GM20000 (cell line): ENCODE results near the gene IQSEC2.

Source experiments
- DNase-seq: peaks from one replicate; pipeline ENCODE4 v3.0.0; 2012; ENCODE audit warnings: low spot score
- TF ChIP-seq, protein P1 (sequence below): IDR thresholded peaks from 2 replicates; pipeline ENCODE4 v1.5.1; 2012; ENCODE audit warnings: mild to moderate bottlenecking, control low read depth; ENCODE audit errors: extremely low read depth, missing control alignments

Gene IQSEC2

DNA sequence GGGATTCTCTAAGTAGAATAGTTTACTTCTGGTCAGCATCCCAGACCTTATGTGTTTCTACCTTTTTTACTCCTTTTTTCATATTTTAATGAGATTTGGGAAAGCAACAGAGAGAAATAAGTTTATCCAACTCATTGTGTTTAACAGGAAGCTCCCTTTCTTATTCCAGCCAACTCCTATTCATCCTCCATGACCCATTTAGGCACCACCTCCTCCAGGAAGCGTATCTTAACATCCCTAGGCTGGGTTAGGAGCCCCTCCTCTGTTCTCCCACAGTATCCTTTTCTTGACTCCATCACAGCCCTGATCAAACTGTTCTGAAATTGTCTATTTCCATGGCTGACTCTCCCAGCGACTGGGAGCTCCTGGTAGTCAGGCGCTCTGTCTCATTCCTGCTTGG, 18.8 kb upstream of the IQSEC2 start:
- DNase-seq = no peak
- TF ChIP-seq, protein P1, sequence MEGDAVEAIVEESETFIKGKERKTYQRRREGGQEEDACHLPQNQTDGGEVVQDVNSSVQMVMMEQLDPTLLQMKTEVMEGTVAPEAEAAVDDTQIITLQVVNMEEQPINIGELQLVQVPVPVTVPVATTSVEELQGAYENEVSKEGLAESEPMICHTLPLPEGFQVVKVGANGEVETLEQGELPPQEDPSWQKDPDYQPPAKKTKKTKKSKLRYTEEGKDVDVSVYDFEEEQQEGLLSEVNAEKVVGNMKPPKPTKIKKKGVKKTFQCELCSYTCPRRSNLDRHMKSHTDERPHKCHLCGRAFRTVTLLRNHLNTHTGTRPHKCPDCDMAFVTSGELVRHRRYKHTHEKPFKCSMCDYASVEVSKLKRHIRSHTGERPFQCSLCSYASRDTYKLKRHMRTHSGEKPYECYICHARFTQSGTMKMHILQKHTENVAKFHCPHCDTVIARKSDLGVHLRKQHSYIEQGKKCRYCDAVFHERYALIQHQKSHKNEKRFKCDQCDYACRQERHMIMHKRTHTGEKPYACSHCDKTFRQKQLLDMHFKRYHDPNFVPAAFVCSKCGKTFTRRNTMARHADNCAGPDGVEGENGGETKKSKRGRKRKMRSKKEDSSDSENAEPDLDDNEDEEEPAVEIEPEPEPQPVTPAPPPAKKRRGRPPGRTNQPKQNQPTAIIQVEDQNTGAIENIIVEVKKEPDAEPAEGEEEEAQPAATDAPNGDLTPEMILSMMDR = no peak

DNA sequence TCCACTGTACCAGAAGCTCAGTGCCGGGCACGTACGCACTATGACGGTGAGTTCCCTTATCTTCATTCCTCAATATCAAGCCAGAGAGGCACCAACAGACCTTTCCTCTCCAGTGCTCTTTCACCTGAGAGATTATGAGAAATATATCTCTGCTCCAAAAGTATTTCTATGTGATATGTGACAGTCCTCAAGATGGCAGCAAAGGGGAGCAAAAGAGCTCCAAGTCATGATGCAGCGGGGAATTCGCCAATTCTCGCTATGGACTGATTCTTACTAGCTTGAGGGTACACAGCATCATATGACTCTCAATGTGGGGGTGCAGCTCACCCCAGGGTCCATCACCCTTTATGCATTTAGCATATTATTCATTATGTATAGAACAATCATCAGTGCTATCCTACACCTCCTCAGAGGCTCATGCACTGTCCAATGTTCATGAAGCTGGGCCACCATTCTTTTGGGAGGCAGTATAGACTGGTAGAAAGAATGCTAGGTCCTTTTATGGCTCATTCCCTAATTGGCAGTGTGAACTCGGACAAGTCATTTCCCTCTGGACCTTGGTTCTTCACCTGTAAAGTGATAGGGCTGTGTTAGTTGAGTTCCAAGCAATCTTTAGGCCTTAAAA, 12.8 kb upstream of the IQSEC2 start:
- DNase-seq = no peak
- TF ChIP-seq, protein P1 = no peak

- TF ChIP-seq, protein P1 = no peak
- no peak for DNase-seq
These were observed 10.2 kb upstream of the IQSEC2 start for GRCh38 chrX:53291596-53291995.

DNA sequence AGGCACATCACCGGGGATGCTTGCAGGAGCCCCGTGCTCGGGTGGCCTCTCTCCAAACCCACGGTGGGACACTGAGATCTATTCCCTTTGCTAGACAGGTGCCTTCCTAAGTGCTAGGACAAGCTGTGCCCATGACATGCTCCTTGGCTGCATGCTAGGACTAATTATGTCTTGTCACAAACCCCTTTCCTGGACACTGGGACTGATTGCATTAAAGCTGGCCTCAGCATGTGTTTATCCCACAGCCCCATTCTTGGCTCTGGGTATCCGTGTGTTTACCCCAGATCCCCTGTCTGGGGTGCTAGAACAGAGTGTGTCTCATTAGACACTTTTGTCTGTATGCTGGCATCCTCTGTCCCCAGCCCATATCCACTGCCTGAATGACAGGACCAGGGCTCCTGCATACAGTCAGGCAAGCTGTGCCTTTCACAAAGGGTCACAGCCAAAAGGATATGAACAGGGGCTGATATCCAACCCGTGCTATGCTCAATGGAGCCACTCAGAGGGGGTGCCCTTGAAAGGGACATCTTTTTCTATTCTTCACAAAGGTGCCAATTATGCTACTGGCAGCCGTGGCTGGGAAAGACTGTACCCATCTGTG, 9.2 kb upstream of the IQSEC2 start:
- no peak for DNase-seq
- TF ChIP-seq, protein P1 = no peak

- DNase-seq = no peak
These were observed 6.8 kb upstream of the IQSEC2 start for GRCh38 chrX:53288189-53288588.

GRCh38 chrX:53287493-53288138, 6.2 kb upstream of the IQSEC2 start:
- DNase-seq = no peak
- TF ChIP-seq, protein P1 = no peak

More at GRCh38 chrX:53288189-53288588, 6.8 kb upstream of the IQSEC2 start:
- TF ChIP-seq, protein P1 = no peak

DNA sequence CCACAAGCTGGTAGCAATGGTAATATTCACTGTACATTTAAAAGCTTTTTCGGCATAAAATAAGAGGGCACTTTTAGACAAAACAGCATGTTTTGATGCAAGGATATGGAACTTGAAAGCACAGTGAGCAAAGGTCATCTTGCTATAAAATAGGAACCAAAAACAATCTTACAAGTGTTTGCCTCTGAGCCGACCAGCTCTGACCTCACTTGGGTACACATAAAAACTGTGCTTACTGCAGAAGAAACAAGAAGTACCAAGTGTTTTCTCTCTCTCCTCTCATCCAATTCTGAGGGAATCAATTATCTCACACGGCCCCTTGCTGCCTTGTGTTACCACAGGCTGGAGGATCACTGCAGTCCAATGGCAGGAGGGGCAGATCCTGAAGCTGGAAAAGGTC, 4.8 kb upstream of the IQSEC2 start:
- TF ChIP-seq, protein P1 = no peak
- no peak for DNase-seq
